ENCODE data around the gene GZF1. TPM values are rescaled to one million over a fixed set of nuclear protein-coding genes. Genes with fewer than 3 reads are reported as not detected.

GZF1 gene
- total RNA-seq, 2 donors from 2014 or later: 14.9 TPM

DNA sequence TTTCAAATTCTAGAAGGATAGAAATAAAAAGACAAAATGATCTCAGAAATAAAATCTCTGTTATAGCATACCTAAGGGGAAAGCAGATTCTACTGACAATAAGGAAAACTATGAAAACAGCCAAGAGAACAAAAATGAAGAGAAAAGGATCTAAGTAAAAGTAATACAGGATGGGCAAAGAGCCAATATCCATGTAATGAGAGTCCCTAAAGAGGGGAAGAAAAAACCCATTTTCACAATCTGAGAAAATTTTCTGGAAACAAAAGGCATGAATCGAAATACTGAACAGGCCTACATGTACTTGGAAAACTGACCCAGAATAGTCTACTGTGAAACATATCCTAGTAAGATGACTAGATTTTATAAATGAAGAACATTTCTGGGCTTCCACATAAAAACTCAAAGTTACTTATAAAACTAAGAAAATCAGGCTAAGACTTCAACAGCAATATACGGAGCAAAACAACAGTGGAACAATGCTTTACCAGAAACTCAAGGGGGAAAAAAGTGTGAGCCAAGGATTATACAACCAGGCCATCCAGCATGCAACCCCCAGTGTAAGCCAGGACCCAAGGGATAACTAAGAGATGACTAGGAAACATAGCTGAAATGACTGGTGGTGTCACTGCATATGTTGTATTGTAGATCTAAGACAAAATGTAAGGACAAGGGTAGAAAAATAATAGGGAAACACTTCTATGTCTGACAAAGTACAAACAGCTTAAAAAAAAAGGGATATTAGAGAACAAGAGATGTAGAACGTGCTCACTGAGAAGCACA, 49.1 kb downstream of the GZF1 start:
- Histone ChIP-seq H3K27ac (peak overlapping the region in 1 of 2 donors; percentile 11), H3K4me1 (peaks cover 0 to 20% of the 10 kb centered on the region in 2 donors), H3K4me3 (no peak overlapping the region), H3K36me3 (no peaks in the 10 kb centered on the region), H3K9me3 (no peaks in the 10 kb centered on the region), H3K27me3 (no peaks in the 10 kb centered on the region)
- TF ChIP-seq, protein P1, sequence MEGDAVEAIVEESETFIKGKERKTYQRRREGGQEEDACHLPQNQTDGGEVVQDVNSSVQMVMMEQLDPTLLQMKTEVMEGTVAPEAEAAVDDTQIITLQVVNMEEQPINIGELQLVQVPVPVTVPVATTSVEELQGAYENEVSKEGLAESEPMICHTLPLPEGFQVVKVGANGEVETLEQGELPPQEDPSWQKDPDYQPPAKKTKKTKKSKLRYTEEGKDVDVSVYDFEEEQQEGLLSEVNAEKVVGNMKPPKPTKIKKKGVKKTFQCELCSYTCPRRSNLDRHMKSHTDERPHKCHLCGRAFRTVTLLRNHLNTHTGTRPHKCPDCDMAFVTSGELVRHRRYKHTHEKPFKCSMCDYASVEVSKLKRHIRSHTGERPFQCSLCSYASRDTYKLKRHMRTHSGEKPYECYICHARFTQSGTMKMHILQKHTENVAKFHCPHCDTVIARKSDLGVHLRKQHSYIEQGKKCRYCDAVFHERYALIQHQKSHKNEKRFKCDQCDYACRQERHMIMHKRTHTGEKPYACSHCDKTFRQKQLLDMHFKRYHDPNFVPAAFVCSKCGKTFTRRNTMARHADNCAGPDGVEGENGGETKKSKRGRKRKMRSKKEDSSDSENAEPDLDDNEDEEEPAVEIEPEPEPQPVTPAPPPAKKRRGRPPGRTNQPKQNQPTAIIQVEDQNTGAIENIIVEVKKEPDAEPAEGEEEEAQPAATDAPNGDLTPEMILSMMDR (IDR thresholded peaks at IDR 0.05): no peak
- no peak for DNase-seq (ENCODE audit: low spot score)

GRCh38 chr20:23412026-23412425, 50.0 kb downstream of the GZF1 start:
- H3K4me1 ChIP-seq: peaks cover 0 to 20% of the 10 kb centered on the region in 2 donors
- DNase-seq (ENCODE audit: low spot score): no peak
- no peaks in the 10 kb centered on the region for H3K9me3 ChIP-seq
- H3K4me3 ChIP-seq: no peak overlapping the region
- TF ChIP-seq, protein P1 (IDR thresholded peaks at IDR 0.05): no peak
- H3K27ac ChIP-seq: peak overlapping the region in 1 of 2 donors; percentile 11
- H3K36me3 ChIP-seq: no peaks in the 10 kb centered on the region
- H3K27me3 ChIP-seq: no peaks in the 10 kb centered on the region

GRCh38 chr20:23413862-23414422, 52.0 kb downstream of the GZF1 start:
- Histone ChIP-seq H3K9me3 (no peaks in the 10 kb centered on the region), H3K4me1 (peaks cover 0 to 17% of the 10 kb centered on the region in 2 donors), H3K27me3 (no peaks in the 10 kb centered on the region), H3K36me3 (no peaks in the 10 kb centered on the region), H3K27ac (no peak overlapping the region), H3K4me3 (no peak overlapping the region)
- DNase-seq (ENCODE audit: low spot score): no peak
- TF ChIP-seq, protein P1 (IDR thresholded peaks at IDR 0.05): no peak

DNA sequence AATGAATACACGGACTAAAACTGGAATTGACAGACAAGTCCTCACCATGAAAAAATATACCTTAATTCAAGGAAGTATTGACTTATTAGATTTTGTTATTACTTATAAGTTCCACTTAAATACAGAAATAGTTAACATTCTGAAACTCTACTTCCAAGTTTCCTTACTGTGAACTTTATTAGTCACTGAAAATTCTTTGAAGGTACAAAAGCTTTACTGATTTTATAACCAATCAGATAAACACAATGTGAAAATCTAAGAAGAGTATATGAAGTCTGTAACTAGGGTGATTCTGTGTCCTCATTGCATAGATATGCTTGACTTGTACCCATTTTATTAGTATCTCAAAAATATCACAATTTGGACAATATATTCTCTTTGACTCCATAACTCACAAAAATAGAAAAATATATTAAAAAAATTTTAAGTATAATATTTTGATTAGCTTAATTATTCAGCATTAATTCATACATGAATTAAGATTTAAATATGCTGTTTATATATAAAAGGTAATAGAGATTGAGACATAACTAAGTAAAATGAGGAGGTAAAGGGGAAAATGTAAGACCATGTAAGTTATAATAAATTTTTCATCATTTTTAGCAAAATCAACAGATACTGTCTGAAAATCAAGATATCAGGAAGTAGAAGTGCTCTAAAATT, 52.7 kb downstream of the GZF1 start:
- Histone ChIP-seq H3K36me3 (no peaks in the 10 kb centered on the region), H3K27me3 (no peaks in the 10 kb centered on the region), H3K4me1 (peaks cover 0 to 24% of the 10 kb centered on the region in 2 donors), H3K9me3 (no peaks in the 10 kb centered on the region), H3K4me3 (no peak overlapping the region), H3K27ac (no peak overlapping the region)
- TF ChIP-seq, protein P1 (IDR thresholded peaks at IDR 0.05): no peak
- DNase-seq (ENCODE audit: low spot score): no peak

- peaks cover 0 to 29% of the 10 kb centered on the region in 2 donors for H3K4me1 ChIP-seq
- H3K27me3 ChIP-seq: no peaks in the 10 kb centered on the region
- H3K4me3 ChIP-seq: no peak overlapping the region
- H3K9me3 ChIP-seq: no peaks in the 10 kb centered on the region
- H3K27ac ChIP-seq: peak overlapping the region in 1 of 2 donors; percentile 29
- no peaks in the 10 kb centered on the region for H3K36me3 ChIP-seq
- DNase-seq (ENCODE audit: low spot score): no peak
- TF ChIP-seq, protein P1 (IDR thresholded peaks at IDR 0.05): no peak
Observed at GRCh38 chr20:23415555-23415954, 53.6 kb downstream of the GZF1 start.

Measured in right atrium auricular region (tissue), 2 donors.